Right lobe of liver (tissue), 4 donors: Measurements from ENCODE around the gene DLK2.

Experiments used
- POLR2A ChIP-seq: fragments of 450-650 bp; IDR thresholded peaks from one replicate; pipeline ENCODE4 v1.6.1; 2017; ENCODE audit warnings: antibody characterized with exemption, mild to moderate bottlenecking
- TF ChIP-seq, protein P1 (sequence below), 4 donors: fragments of 200-600 bp in 3 of 4; fragments of 450-650 bp in 1 of 4; IDR thresholded peaks; one replicate each; pipeline versions ENCODE4 v1.5.1 to v1.8.0; 2016 to 2022; ENCODE audit warnings: antibody characterized with exemption in 4 of 4, mild to moderate bottlenecking in 2 of 4
- donor health status: DM: no; HTN: no; CAD: no.
- donor health status: DM: no; HTN: no; CAD: no.
- donor health status: DM: no; HTN: yes; CAD: no.

DNA sequence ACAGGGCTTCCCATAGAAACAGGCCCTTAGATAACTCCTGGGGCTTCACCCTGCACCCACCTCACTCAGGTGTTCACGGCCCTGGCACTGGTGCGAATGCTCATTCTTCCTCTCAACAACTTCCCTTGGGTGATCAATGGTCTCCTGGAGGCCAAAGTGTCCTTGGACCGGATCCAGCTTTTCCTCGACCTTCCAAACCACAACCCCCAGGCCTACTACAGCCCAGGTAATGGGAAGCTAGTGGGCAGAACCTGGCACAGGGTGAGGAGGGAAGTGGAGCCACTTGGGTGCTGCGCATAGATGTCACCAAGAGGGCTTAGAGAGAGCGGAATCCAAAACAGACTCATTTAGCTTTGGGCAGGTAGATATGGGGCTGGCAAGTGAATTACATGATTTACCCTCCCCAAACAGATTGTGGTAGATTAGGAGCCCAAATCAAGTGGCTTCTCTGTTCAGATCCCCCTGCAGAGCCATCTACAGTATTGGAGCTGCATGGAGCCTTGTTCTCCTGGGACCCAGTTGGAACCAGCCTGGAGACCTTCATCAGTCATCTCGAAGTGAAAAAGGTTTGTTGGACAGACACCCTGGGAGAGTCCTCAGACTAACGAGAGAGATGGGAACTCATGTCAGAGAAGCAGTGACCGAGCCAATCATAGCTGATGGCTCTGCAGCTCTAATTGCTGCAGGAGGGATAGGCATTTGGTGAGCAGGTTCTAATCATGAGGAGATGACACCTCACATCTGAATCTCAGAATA is 19.5 kb downstream of the DLK2 start:
- TF ChIP-seq, protein P1, sequence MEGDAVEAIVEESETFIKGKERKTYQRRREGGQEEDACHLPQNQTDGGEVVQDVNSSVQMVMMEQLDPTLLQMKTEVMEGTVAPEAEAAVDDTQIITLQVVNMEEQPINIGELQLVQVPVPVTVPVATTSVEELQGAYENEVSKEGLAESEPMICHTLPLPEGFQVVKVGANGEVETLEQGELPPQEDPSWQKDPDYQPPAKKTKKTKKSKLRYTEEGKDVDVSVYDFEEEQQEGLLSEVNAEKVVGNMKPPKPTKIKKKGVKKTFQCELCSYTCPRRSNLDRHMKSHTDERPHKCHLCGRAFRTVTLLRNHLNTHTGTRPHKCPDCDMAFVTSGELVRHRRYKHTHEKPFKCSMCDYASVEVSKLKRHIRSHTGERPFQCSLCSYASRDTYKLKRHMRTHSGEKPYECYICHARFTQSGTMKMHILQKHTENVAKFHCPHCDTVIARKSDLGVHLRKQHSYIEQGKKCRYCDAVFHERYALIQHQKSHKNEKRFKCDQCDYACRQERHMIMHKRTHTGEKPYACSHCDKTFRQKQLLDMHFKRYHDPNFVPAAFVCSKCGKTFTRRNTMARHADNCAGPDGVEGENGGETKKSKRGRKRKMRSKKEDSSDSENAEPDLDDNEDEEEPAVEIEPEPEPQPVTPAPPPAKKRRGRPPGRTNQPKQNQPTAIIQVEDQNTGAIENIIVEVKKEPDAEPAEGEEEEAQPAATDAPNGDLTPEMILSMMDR (IDR thresholded peaks at IDR 0.05): no peak
- no peak for TF ChIP-seq POLR2A
